ENCODE results near the gene ZNF385B. TPM values are rescaled to one million over a fixed set of nuclear protein-coding genes. Genes with fewer than 3 reads are reported as not detected.
A peak's percentile ranks its signal among the peaks of the same experiment; 100 is the strongest.

The ZNF385B gene
- total and polyA plus RNA-seq, 2 experiments from 2014 or later = 2.7 to 8.2 TPM

DNA sequence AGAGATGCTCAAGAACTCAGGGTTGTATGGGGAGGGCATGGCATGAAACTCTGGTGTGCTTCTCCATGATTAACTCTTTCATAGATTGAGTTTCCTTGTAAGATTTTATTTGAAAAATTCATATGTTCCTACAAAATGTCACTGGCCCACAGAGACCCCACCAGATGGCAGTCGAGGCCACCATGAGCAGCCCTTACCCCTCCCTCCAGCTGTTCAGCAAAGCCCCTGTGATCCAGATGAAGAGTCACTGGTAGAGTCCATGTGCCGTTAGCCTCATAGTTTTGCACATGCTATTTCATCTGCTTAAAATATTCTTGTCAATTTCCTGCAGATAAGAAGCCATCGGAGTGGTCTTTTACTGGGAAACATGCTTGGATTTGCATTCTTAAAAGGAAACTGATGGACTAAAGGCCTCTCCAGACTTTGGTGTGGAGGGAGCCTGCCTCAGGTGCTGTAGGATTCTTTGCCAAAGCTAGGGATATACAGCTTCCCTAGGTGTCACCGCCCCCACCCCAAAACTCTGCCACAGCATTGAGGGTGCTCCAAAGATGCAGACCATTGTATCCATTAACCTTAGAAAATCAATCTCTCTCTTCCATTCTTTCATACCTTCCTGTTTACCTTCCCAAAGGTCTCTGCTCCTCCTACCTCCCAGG lies 18.8 kb downstream of the ZNF385B start:
- H3K27me3 ChIP-seq = no peaks in the 10 kb centered on the region
- no peak overlapping the region for H3K27ac ChIP-seq
- H3K4me1 ChIP-seq (ENCODE audit: low read depth) = peaks cover 8% of the 10 kb centered on the region
- H3K4me3 ChIP-seq = no peak overlapping the region
- no peaks in the 10 kb centered on the region for H3K36me3 ChIP-seq
- TF ChIP-seq, protein P1, sequence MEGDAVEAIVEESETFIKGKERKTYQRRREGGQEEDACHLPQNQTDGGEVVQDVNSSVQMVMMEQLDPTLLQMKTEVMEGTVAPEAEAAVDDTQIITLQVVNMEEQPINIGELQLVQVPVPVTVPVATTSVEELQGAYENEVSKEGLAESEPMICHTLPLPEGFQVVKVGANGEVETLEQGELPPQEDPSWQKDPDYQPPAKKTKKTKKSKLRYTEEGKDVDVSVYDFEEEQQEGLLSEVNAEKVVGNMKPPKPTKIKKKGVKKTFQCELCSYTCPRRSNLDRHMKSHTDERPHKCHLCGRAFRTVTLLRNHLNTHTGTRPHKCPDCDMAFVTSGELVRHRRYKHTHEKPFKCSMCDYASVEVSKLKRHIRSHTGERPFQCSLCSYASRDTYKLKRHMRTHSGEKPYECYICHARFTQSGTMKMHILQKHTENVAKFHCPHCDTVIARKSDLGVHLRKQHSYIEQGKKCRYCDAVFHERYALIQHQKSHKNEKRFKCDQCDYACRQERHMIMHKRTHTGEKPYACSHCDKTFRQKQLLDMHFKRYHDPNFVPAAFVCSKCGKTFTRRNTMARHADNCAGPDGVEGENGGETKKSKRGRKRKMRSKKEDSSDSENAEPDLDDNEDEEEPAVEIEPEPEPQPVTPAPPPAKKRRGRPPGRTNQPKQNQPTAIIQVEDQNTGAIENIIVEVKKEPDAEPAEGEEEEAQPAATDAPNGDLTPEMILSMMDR (IDR thresholded peaks at IDR 0.05; ENCODE audit: low read depth, low read length) = peak; percentile 56
- no peaks in the 10 kb centered on the region for H3K9me3 ChIP-seq (ENCODE audit: low read depth)
- DNase-seq (ENCODE audit: low read depth in 1 of 2, low spot score in 1 of 2) = peak; percentile 51 to 68

DNA sequence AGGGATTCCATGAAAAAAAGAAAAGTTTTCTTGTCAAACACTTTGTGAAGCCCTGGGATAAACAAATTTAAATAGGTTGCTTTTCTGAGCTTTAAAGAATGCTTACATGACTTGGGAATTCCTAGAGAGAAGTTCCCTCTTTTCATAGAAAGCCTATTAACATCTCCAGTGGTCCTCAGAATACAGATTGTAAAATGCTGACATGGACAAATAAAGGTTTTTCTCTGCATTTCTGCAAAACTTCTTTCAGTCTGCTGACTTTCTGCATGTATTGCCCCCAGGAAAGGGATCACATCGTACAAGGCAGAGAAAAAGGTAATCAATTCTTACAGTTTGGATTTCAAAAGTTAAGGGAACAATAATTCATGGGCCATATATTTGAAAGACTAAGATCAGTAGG lies 20.6 kb downstream of the ZNF385B start:
- no peak for DNase-seq (ENCODE audit: low read depth in 1 of 2, low spot score in 1 of 2)
- H3K27me3 ChIP-seq = no peaks in the 10 kb centered on the region
- peaks cover 10% of the 10 kb centered on the region for H3K4me1 ChIP-seq (ENCODE audit: low read depth)
- no peaks in the 10 kb centered on the region for H3K36me3 ChIP-seq
- TF ChIP-seq, protein P1 (IDR thresholded peaks at IDR 0.05; ENCODE audit: low read depth, low read length) = no peak
- no peak overlapping the region for H3K27ac ChIP-seq
- no peaks in the 10 kb centered on the region for H3K9me3 ChIP-seq (ENCODE audit: low read depth)
- no peak overlapping the region for H3K4me3 ChIP-seq

DNA sequence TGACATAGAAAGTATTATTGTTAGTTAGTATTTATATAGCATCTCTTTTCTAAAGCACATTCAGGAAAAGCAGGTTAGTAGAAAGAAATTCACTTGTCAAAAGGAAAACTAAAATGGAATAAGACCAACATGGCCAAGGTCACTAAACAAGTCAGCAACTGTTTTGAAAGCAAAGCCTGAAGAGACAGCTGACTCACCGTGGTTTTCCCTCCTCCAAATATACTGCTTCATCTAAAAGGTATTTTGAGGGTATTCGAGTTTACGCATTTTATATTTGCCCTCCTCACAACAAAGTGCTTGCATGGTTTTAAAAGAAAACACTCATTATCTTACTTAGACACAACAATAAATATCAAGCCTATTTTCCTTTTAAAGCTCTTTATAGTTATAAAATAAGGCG lies 24.0 kb downstream of the ZNF385B start:
- TF ChIP-seq, protein P1 (IDR thresholded peaks at IDR 0.05; ENCODE audit: low read depth, low read length) = no peak
- Histone ChIP-seq H3K27ac (no peak overlapping the region), H3K4me3 (no peak overlapping the region), H3K36me3 (no peaks in the 10 kb centered on the region), H3K9me3 (ENCODE audit: low read depth) (no peaks in the 10 kb centered on the region), H3K27me3 (no peaks in the 10 kb centered on the region), H3K4me1 (ENCODE audit: low read depth) (peaks cover 10% of the 10 kb centered on the region)
- peak in 1 of 2 donors; percentile 15 for DNase-seq (ENCODE audit: low read depth in 1 of 2, low spot score in 1 of 2)

DNA sequence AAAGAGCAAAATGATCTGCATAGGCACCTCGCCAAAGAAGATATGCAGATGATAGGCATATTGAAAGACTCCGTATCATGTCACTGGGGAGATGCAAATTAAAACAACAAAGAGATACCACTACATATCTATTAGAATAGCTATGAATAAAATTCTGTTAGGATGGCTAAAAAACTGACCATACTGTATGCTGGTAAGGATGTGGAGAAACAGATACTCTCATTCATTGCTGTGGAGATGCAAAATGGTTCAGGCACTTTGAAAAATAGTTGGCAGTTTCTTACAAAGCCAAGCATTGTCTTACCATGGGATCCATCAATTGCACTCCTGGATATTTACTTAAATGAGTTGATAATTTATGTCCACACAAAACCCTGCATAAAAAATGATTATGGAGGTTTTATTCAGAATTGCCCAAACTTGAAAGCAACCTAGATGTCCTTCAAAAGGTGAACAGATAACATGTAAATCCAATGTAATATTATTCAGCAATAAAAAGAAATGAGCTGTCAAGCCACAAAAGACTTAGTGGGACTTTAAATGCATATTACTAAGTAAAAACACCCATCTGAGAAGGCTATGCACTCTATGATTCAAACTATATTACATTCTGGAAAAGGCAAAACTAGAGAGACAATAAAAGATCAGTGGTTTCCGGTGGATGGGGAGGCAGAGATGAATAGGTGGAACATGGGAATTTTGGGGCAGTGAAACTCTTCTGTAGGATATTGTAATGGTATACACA lies 31.2 kb downstream of the ZNF385B start:
- H3K4me1 ChIP-seq (ENCODE audit: low read depth) = peaks cover 23% of the 10 kb centered on the region
- H3K36me3 ChIP-seq = no peaks in the 10 kb centered on the region
- DNase-seq (ENCODE audit: low read depth in 1 of 2, low spot score in 1 of 2) = no peak
- H3K27me3 ChIP-seq = no peaks in the 10 kb centered on the region
- H3K4me3 ChIP-seq = no peak overlapping the region
- H3K27ac ChIP-seq = no peak overlapping the region
- TF ChIP-seq, protein P1 (IDR thresholded peaks at IDR 0.05; ENCODE audit: low read depth, low read length) = no peak
- H3K9me3 ChIP-seq (ENCODE audit: low read depth) = no peaks in the 10 kb centered on the region

DNA sequence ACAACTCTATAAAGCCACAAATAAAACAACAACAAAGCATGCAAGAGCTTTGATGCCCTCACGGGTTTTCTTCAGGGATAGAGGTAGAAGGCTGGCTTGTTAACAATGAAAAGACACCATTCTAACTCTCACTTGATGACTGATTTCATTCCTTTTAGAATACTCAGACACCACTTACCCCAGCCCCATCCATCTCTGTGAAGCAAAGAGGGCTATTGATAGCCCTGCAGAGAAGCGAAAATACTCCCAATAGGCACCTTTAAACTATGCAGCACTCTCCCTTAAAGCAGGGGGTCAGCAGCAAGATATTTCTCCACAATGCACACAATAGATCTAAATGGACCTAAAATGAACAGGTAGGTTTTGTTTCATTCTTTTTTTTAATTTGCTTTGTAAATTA lies 35.1 kb downstream of the ZNF385B start:
- peak in 1 of 2 donors; percentile 15 for DNase-seq (ENCODE audit: low read depth in 1 of 2, low spot score in 1 of 2)
- peak overlapping the region; percentile 74 for H3K27ac ChIP-seq
- H3K36me3 ChIP-seq = no peaks in the 10 kb centered on the region
- no peak overlapping the region for H3K4me3 ChIP-seq
- no peaks in the 10 kb centered on the region for H3K27me3 ChIP-seq
- TF ChIP-seq, protein P1 (IDR thresholded peaks at IDR 0.05; ENCODE audit: low read depth, low read length) = no peak
- H3K9me3 ChIP-seq (ENCODE audit: low read depth) = no peaks in the 10 kb centered on the region
- H3K4me1 ChIP-seq (ENCODE audit: low read depth) = peaks cover 33% of the 10 kb centered on the region
